Measurements from ENCODE around the gene ZBED4.

ZBED4 gene

GRCh38 chr22:49921508-49922278 lies 68.0 kb downstream of the ZBED4 start:
- no peak for TF ChIP-seq CTCF (IDR thresholded peaks at IDR 0.05; ENCODE audit: insufficient read depth, low read length, poor library complexity, severe bottlenecking)
- Histone ChIP-seq H3K27me3 (replicated peaks; ENCODE audit: control insufficient read depth, insufficient read depth, low read length) (no peaks in the 10 kb centered on the region), H3K36me3 (ENCODE audit: control insufficient read depth, insufficient read depth, low read length) (peaks cover 17% of the 10 kb centered on the region), H3K4me3 (replicated peaks; ENCODE audit: low read depth, low read length) (no peak overlapping the region)
- DNase-seq (ENCODE audit: extremely low read depth, insufficient read length): no peak

GRCh38 chr22:49922484-49922883 lies 68.8 kb downstream of the ZBED4 start:
- TF ChIP-seq CTCF (IDR thresholded peaks at IDR 0.05; ENCODE audit: insufficient read depth, low read length, poor library complexity, severe bottlenecking): no peak
- no peak overlapping the region for H3K4me3 ChIP-seq (replicated peaks; ENCODE audit: low read depth, low read length)
- H3K27me3 ChIP-seq (replicated peaks; ENCODE audit: control insufficient read depth, insufficient read depth, low read length): no peaks in the 10 kb centered on the region
- H3K36me3 ChIP-seq (ENCODE audit: control insufficient read depth, insufficient read depth, low read length): peaks cover 17% of the 10 kb centered on the region
- DNase-seq (ENCODE audit: extremely low read depth, insufficient read length): no peak

- DNase-seq (ENCODE audit: extremely low read depth, insufficient read length): no peak
- H3K36me3 ChIP-seq (ENCODE audit: control insufficient read depth, insufficient read depth, low read length): peaks cover 17% of the 10 kb centered on the region
- TF ChIP-seq CTCF (IDR thresholded peaks at IDR 0.05; ENCODE audit: insufficient read depth, low read length, poor library complexity, severe bottlenecking): no peak
- H3K27me3 ChIP-seq (replicated peaks; ENCODE audit: control insufficient read depth, insufficient read depth, low read length): no peaks in the 10 kb centered on the region
- no peak overlapping the region for H3K4me3 ChIP-seq (replicated peaks; ENCODE audit: low read depth, low read length)
These were observed 69.3 kb downstream of the ZBED4 start for GRCh38 chr22:49922926-49923325.

GRCh38 chr22:49923445-49923844 lies 69.8 kb downstream of the ZBED4 start:
- TF ChIP-seq CTCF (IDR thresholded peaks at IDR 0.05; ENCODE audit: insufficient read depth, low read length, poor library complexity, severe bottlenecking): peak; percentile 75
- Histone ChIP-seq H3K27me3 (replicated peaks; ENCODE audit: control insufficient read depth, insufficient read depth, low read length) (no peaks in the 10 kb centered on the region), H3K4me3 (replicated peaks; ENCODE audit: low read depth, low read length) (no peak overlapping the region), H3K36me3 (ENCODE audit: control insufficient read depth, insufficient read depth, low read length) (peaks cover 17% of the 10 kb centered on the region)
- DNase-seq (ENCODE audit: extremely low read depth, insufficient read length): peak; percentile 85

GRCh38 chr22:49924113-49924833 lies 70.6 kb downstream of the ZBED4 start:
- H3K27me3 ChIP-seq (replicated peaks; ENCODE audit: control insufficient read depth, insufficient read depth, low read length): no peaks in the 10 kb centered on the region
- H3K4me3 ChIP-seq (replicated peaks; ENCODE audit: low read depth, low read length): peak overlapping the region; percentile 11; the same call in 1 of the 2 replicates
- peaks cover 17% of the 10 kb centered on the region for H3K36me3 ChIP-seq (ENCODE audit: control insufficient read depth, insufficient read depth, low read length)
- DNase-seq (ENCODE audit: extremely low read depth, insufficient read length): no peak
- no peak for TF ChIP-seq CTCF (IDR thresholded peaks at IDR 0.05; ENCODE audit: insufficient read depth, low read length, poor library complexity, severe bottlenecking)
